HL-60/S4 (cell line): ENCODE data around the gene MMEL1.
"Not testable (repeated sequence)": the region's sequence is repeated elsewhere in the genome, so short reads cannot be mapped to it uniquely, and the experiment has no call there.

Experiments
- in situ Hi-C: fragments of 300-500 bp; cut with MboI; formaldehyde crosslinking; loops from 2 replicates; pipeline ENCODE4 v1.14.3; 2022; ENCODE audit warnings: low sequenced_read_pairs

Gene MMEL1

GRCh38 chr1:2591581-2592261 is 41.1 kb downstream of the MMEL1 start:
- in situ Hi-C loops, result no loop called here

- in situ Hi-C loops, result no loop called here
Measured at GRCh38 chr1:2591233-2591580, 41.6 kb downstream of the MMEL1 start.

GRCh38 chr1:2590233-2591141 is 42.3 kb downstream of the MMEL1 start:
- in situ Hi-C loops, result no loop called here

GRCh38 chr1:2589431-2590232 is 43.2 kb downstream of the MMEL1 start:
- in situ Hi-C loops, result no loop called here

GRCh38 chr1:2588661-2589430 is 44.0 kb downstream of the MMEL1 start:
- in situ Hi-C loops, result no loop called here

DNA sequence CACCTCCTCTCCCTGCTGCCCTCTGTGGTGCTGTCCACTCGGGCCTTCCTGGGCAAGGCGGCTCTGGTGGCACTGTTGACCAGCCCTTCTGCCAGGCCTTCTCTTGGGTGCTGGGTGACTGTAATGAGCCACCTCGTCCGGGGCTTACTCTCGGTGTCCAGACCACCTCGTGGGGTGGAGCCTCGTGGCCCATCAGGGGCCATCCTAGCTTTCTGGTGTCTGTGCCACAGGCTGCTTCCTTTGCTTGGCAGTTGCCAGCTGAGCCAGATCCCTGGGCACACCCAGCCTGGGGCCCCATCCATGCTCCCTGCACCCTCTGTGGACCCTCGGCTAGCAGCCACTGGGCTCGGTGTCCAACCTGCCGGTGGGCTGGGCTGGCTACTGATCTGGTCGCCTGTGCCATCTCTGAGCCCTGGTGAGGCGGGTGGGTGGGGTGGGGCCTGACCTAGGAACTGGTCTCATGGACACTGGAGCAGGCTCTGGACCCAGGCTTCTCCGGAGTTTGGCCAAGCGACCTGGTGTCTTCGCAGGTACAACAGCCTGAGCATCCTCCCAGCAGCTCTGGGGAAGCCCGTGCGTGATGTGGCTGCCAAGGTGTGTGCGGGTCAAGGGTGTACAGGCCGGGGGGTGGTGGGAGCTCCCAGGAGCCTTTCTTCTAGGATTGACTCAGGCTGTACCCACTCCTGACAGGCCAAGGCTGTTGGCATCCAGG is 44.8 kb downstream of the MMEL1 start:
- in situ Hi-C loops, result no loop called here

DNA sequence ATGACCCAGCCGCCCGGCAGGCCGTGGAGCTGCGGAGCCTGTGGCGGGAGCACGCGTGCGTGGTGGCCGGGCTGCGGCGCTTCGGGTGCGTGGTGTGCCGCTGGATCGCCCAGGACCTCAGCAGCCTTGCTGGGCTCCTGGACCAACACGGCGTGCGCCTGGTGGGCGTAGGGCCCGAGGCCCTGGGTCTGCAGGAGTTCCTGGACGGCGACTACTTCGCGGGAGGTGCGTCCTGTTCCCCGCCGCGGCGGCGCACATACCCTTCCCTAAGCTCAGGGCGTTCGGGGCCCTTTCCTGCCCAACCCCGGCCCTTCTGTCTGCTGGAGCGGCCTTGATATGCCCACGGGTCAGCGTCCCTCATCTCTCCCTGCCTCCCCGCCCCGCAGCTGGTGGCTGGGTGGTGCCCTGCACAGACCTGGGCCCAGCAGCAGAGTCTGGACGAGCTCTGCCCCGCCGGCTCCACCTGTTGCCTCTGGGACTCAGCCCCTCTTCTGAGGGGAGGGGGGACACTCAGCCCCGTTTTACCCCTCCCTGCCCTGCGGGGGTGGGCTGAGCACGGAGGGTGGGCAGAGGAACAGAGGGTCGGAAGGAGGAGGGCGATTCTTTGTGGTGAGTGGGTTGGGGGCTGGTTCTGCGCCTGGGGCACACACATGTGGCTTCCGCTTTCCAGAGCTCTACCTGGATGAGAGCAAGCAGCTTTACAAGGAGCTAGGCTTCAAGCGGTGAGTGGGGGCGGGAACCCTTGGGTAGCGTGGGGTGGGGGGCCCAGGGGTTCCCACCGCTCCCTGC is 45.6 kb downstream of the MMEL1 start:
- in situ Hi-C loops, result no loop called here

DNA sequence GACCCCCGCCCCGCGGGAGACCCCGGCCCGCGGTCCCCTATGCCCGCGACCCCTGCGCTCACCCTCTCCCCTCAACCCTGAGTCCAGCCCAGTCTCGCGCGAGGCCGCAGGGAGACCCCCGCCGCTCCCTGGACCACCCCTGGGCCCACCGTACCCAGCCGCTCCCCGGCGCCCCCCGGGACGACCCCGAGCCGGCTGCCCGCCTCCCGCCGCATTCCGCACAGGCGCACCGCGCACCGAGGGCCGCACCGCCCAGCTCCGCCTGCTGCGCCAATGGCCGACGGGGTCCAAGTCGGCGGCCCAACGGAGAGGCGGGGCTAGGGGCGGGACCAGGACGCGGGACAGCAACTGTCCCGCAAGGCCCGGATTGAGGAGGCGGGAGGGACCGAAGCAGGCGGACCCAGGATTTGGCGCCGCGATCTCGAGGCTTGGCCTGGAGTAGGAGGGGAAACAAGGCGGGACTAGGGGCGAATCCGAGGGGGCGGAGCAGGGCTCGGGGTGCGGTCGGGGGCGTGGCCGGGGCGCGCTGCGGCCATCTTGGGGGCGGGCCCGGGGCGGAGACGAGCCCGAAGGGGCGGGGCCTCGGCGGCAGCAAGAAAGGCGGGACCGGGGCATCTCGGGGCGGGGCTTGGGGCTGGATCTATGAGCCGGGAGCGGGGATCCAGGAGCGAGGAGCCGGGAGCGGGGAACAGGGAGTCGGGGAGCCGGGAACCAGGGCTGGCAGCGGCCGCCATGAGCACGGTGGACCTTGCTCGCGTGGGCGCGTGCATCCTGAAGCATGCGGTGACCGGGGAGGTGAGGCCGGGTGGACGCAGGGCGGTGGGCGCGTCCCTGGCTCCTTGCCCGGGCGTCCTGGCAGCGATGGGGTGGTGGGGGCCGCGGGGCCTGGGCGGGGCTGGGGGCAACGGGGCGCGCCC is 46.4 kb downstream of the MMEL1 start, which contains the start of gene PRXL2B:
PRXL2B (plus strand) TSS at position 624 of the 917 bp plus-strand sequence; CDS start at position 733, 109 bp downstream.
- in situ Hi-C loops, result no loop called here

- in situ Hi-C loops, result no loop called here
Measured at GRCh38 chr1:2585318-2586092, 47.3 kb downstream of the MMEL1 start.

DNA sequence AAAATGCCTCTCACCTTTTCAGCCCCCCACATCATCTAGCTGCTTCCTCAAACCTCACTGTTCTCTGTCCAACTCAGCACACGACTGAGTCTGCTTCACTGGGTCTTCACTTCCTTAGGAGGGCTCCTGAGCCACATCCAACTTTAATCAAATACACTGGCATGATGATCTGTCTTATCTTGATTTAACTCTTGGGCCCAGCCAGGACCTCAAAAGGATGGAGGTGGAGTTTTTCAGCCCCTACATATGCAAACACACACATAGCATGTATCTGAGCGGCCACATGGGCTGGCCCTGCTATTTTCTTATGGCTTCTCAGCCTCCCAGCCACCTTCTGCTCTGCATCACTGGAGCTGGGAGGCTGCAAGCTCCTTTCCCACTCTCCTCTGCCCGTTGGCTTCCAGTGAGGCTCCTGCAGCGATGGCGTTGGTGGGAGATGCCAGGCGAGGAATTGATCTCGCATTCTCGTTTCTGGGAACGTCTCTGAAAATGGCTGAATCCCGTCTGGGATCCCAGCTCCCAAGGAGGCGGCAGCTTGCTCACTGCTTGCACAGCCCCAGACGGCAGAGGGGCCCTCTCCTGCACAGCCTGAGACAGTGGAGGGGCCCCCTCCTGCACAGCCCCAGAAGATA is 48.0 kb downstream of the MMEL1 start:
- in situ Hi-C loops, result no loop called here

DNA sequence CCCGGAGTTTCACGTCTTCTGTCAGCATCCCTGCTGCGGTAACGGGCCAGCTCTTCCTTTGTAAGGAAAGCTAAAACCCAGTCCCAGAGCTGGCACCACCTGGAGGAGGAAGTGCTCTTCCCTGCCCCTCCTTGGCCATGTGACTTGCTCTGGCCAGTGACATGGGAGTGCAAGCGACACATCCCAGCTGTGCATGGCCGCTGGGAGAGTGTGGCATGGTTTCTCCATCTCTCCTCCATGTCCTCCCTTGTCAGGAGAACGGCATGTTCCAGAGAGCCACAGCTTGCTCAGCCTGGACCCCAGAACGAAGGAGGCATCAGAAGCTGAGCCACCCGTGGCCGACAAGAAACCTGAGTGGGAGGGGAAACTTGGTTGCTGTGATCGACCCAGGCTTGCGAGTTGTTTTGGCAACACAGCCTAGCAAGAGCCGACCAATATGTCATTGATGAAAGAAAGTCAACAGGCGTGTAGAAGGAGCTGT is 48.9 kb downstream of the MMEL1 start:
- in situ Hi-C loops, result no loop called here

DNA sequence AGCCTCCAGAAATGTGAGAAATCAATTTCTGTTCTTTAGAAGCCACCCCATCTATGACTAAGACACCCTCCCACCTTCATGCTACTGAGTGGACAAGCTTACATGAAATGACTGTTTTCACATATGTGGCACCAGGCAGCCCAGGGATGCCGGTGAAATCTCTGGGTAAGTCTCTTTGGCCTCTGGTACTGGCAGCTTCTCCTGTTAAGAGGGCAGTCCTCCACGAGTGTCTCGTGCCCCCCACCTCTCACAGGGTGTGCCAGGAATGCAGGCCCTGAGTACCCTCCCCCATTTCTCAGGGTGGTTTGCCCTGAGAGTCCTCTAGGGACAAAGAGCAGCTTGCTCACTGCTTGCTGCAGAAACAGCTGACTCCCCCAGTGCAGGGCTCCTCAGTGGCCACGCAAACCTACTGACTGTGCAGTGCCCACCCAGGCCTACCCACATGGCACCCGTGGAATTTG is 49.5 kb downstream of the MMEL1 start:
- in situ Hi-C loops, result no loop called here

- in situ Hi-C loops, result no loop called here
Measured at GRCh38 chr1:2582391-2582790, 50.4 kb downstream of the MMEL1 start.

DNA sequence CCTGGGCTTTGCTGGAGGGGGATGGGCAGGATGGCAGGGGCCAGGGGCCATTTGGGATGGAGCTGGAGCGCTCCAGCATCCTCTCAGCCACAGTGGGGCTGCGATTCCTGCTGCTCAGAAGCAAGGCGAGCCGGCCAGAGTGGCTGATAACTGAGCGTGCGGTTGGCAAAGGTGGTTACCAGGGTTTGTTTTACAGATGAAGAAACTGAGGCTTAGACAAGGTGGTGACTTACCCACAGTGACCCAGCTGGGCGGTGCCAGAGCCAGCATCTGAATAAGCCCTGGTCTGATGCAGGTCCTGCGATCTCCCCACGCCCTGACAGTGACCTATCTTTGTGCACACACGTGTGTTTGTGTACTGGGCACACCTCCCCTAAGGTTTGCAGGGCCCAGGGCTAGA is 52.1 kb downstream of the MMEL1 start:
- in situ Hi-C loops, result no loop called here

DNA sequence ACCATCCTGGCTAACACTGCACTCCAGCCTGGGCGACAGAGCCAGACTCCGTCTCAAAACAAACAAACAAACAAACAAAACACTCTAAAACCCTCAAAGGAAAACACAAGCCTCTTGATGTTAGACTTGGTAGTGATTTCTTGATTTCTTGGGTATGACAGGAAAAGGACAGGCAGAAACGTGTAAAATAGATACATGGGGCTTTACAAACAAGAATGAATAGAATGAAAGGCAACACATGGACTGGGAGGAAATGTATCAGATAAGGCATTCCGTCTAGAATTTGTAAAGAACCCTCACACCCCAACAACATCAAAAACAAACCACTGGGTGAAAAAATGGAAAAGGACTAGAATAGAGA is 54.1 kb downstream of the MMEL1 start:
- in situ Hi-C loops, result no loop called here

DNA sequence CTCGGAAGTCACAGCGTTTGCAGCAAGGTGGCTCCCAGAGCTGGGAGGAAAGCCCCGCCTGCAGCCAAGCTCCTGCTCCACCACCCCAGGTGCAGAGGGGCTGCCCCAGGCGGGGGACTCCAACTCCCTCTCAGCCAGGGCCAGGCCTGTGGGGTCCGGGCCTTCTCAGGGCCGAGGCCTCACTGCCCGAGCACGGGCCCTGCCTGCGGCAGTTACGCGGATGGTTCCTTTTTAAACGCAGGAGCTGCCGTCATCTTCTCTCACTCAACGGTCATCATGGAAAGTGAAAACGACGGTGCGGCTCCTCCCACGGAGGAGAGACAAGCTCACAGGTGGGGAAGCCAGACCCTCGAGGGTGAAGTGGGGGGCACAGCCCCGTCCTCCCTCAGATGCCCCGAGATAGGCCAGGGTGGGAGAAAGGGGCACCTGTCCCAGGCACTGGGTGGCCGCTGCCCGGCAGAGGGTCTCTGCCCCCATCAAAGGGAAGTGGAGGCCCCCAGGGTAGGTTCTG is 55.2 kb downstream of the MMEL1 start:
- in situ Hi-C loops, result not testable (repeated sequence)
